Naive B cell (primary cell): ENCODE results near the gene LHFPL6. TPM values are rescaled to one million over a fixed set of nuclear protein-coding genes. Genes with fewer than 3 reads are reported as not detected.

Experiments used
- ATAC-seq, 2 donors: fragments of 150-1000 bp; cut with Tn5 transposase; 2 replicates each; pipeline ENCODE4 v1.10.0; 2021; ENCODE audit warnings: low read depth in 2 of 2, mild to moderate bottlenecking in 2 of 2, moderate library complexity in 2 of 2
- DNase-seq: peaks from one replicate; pipeline ENCODE4 v3.0.0; 2022
- H3K27ac Mint-ChIP-seq, 6 donors: one replicate each; pipeline ENCODE4 v1.8.0; 2020 to 2022; ENCODE audit warnings: mild to moderate bottlenecking in 6 of 6, mixed read lengths in 6 of 6, moderate library complexity in 5 of 6, inconsistent platforms in 2 of 6
- H3K27me3 Mint-ChIP-seq, 3 donors: one replicate each; pipeline ENCODE4 v1.8.0; 2021 to 2022; ENCODE audit warnings: mixed read lengths in 3 of 3, mild to moderate bottlenecking in 1 of 3
- H3K36me3 Mint-ChIP-seq, 2 donors: one replicate each; pipeline ENCODE4 v1.8.0; 2020 to 2022; ENCODE audit warnings: mixed read lengths in 2 of 2, inconsistent platforms in 1 of 2, mild to moderate bottlenecking in 1 of 2
- H3K4me1 Mint-ChIP-seq, 3 donors: one replicate each; pipeline ENCODE4 v1.8.0; 2020 to 2022; ENCODE audit warnings: mixed read lengths in 3 of 3, inconsistent platforms in 1 of 3, mild to moderate bottlenecking in 1 of 3, moderate library complexity in 1 of 3
- H3K4me3 Mint-ChIP-seq, 8 donors: one replicate each; pipeline ENCODE4 v1.8.0; 2020 to 2022; ENCODE audit warnings: mild to moderate bottlenecking in 8 of 8, mixed read lengths in 8 of 8, moderate library complexity in 8 of 8, inconsistent platforms in 2 of 8
- H3K9me3 Mint-ChIP-seq, 7 donors: one replicate each; pipeline ENCODE4 v1.8.0; 2020 to 2022; ENCODE audit warnings: mixed read lengths in 7 of 7, mild to moderate bottlenecking in 5 of 7, inconsistent platforms in 2 of 7, moderate library complexity in 1 of 7
- polyA plus RNA-seq, 6 donors: library from polyadenylated mRNA; unstranded; fragments of 300-500 nt; fragmentation: Illumina TruSeq; gene quantifications; one replicate each; pipeline ENCODE4 v1.2.3, GENCODE V29; 2021; ENCODE audit warnings: low read depth in 6 of 6

LHFPL6 gene
- polyA plus RNA-seq, 6 donors from 2014 or later, result 0.12 to 0.25 (median 0.16) TPM; not detected in 2

- Mint-ChIP-seq H3K36me3 (peaks cover 0 to 5% of the 10 kb centered on the region in 2 donors), H3K27ac (no peak overlapping the region), H3K4me3 (no peak overlapping the region), H3K4me1 (no peaks in the 10 kb centered on the region), H3K9me3 (peaks cover 6 to 36% (median 11%) of the 10 kb centered on the region in 7 donors), H3K27me3 (peaks cover 0 to 9% (median 6%) of the 10 kb centered on the region in 3 donors)
- no peak for DNase-seq
- no peak for ATAC-seq
Measured at GRCh38 chr13:39330504-39330903, 272.5 kb downstream of the LHFPL6 start.

- ATAC-seq (no peak), DNase-seq (no peak)
- no peak overlapping the region for H3K27ac Mint-ChIP-seq
- H3K4me3 Mint-ChIP-seq, result no peak overlapping the region
- H3K9me3 Mint-ChIP-seq, result peaks cover 6 to 36% (median 11%) of the 10 kb centered on the region in 7 donors
- H3K36me3 Mint-ChIP-seq, result peaks cover 0 to 5% of the 10 kb centered on the region in 2 donors
- no peaks in the 10 kb centered on the region for H3K4me1 Mint-ChIP-seq
- H3K27me3 Mint-ChIP-seq, result peaks cover 0 to 9% (median 6%) of the 10 kb centered on the region in 3 donors
Measured at GRCh38 chr13:39329182-39329639, 273.8 kb downstream of the LHFPL6 start.

- peaks cover 0 to 9% (median 6%) of the 10 kb centered on the region in 3 donors for H3K27me3 Mint-ChIP-seq
- no peaks in the 10 kb centered on the region for H3K4me1 Mint-ChIP-seq
- ATAC-seq (no peak), DNase-seq (no peak)
- peaks cover 0 to 17% (median 3%) of the 10 kb centered on the region in 7 donors for H3K9me3 Mint-ChIP-seq
- no peak overlapping the region for H3K27ac Mint-ChIP-seq
- no peak overlapping the region for H3K4me3 Mint-ChIP-seq
- H3K36me3 Mint-ChIP-seq, result peaks cover 0 to under 1% of the 10 kb centered on the region in 2 donors
Measured at GRCh38 chr13:39327172-39327479, 275.9 kb downstream of the LHFPL6 start.

GRCh38 chr13:39326469-39327171 is 276.4 kb downstream of the LHFPL6 start:
- ATAC-seq (no peak), DNase-seq (no peak)
- Mint-ChIP-seq H3K4me1 (no peaks in the 10 kb centered on the region), H3K27me3 (peaks cover 0 to 9% (median 6%) of the 10 kb centered on the region in 3 donors), H3K36me3 (no peaks in the 10 kb centered on the region), H3K4me3 (no peak overlapping the region), H3K9me3 (peaks cover 0 to 15% (median 2%) of the 10 kb centered on the region in 7 donors), H3K27ac (no peak overlapping the region)

DNA sequence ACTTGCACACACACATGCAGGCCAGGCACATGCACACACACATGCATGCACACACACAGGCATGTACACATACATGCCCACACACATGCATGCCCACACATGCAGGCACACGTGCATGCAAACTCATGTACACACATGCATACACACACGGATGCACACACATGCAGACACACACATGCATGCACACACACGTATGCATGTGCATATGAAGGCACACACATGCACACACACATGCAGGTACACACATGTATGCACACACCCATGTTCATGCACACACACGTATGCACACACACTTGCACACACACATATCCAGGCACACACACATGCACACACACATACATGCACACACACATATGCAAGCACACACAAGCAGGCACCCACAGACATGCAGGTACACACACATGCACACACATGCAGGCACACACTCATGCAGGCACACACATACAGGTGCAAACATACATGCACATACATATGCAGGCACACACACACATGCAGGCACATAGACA is 278.1 kb downstream of the LHFPL6 start:
- DNase-seq (no peak), ATAC-seq (no peak)
- Mint-ChIP-seq H3K4me1 (no peaks in the 10 kb centered on the region), H3K27me3 (peaks cover 0 to 12% (median 2%) of the 10 kb centered on the region in 3 donors), H3K36me3 (no peaks in the 10 kb centered on the region), H3K9me3 (peaks cover 0 to 6% (median under 1%) of the 10 kb centered on the region in 7 donors), H3K4me3 (no peak overlapping the region), H3K27ac (no peak overlapping the region)

- no peak for ATAC-seq
- H3K4me3 Mint-ChIP-seq, result no peak overlapping the region
- no peak overlapping the region for H3K27ac Mint-ChIP-seq
- no peak for DNase-seq
- H3K27me3 Mint-ChIP-seq, result peaks cover 0 to 13% (median 10%) of the 10 kb centered on the region in 3 donors
- H3K4me1 Mint-ChIP-seq, result no peaks in the 10 kb centered on the region
- H3K36me3 Mint-ChIP-seq, result no peaks in the 10 kb centered on the region
- peaks cover 0 to 4% (median 0%) of the 10 kb centered on the region in 7 donors for H3K9me3 Mint-ChIP-seq
Measured at GRCh38 chr13:39322836-39323585, 280.0 kb downstream of the LHFPL6 start.

GRCh38 chr13:39321574-39321973 is 281.4 kb downstream of the LHFPL6 start:
- ATAC-seq, result no peak
- no peak for DNase-seq
- Mint-ChIP-seq H3K27ac (no peak overlapping the region), H3K36me3 (no peaks in the 10 kb centered on the region), H3K4me3 (no peak overlapping the region), H3K4me1 (no peaks in the 10 kb centered on the region), H3K9me3 (peaks cover 0 to 4% (median 0%) of the 10 kb centered on the region in 7 donors), H3K27me3 (peaks cover 0 to 13% (median 10%) of the 10 kb centered on the region in 3 donors)

- Mint-ChIP-seq H3K27me3 (peaks cover 0 to 14% (median 13%) of the 10 kb centered on the region in 3 donors), H3K4me1 (no peaks in the 10 kb centered on the region), H3K36me3 (no peaks in the 10 kb centered on the region), H3K4me3 (no peak overlapping the region), H3K9me3 (peaks cover 0 to 4% (median 0%) of the 10 kb centered on the region in 7 donors), H3K27ac (no peak overlapping the region)
- ATAC-seq, result no peak
- no peak for DNase-seq
Measured at GRCh38 chr13:39318161-39318560, 284.8 kb downstream of the LHFPL6 start.

DNA sequence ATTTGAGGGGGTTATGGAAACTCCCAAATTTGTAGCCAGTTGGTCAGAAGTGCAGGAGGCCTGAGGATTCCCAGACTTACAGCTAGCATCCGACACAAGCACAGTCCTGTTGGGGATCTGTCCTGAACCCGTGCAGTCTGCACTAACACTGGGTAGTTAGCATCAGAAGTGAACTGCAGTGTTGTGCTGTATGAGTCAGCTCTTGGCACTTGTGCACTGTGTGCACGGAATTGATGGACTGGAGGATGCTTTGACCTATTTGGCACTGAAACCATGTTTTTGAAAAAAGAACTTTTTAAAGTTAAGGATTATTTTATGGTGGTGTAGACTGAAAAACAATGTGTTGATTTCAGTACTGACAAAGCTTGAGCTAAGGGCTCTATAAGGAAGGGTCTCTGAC is 285.7 kb downstream of the LHFPL6 start:
- Mint-ChIP-seq H3K27me3 (peaks cover 0 to 14% (median 13%) of the 10 kb centered on the region in 3 donors), H3K36me3 (no peaks in the 10 kb centered on the region), H3K9me3 (peaks cover 0 to 4% (median 0%) of the 10 kb centered on the region in 7 donors), H3K4me1 (no peaks in the 10 kb centered on the region), H3K27ac (no peak overlapping the region), H3K4me3 (no peak overlapping the region)
- DNase-seq (no peak), ATAC-seq (no peak)

DNA sequence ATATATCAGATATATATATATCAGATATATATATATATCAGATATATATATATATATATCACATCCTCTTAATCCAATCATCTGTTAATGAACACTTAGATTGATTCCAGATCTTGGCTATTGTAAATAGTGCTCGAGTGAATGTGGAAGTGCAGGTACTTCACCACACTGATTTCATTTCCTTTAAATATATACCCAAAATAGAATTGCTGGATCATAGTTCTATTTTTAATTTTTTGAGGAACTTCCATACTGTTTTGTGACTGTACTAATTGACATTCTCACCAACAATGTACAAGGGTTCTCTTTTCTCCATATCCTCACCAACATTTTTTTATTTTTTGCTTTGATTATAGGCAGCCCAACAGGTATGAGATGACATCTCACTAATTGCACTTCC is 287.2 kb downstream of the LHFPL6 start:
- ATAC-seq (no peak), DNase-seq (no peak)
- H3K27ac Mint-ChIP-seq, result no peak overlapping the region

GRCh38 chr13:39313721-39314120 is 289.3 kb downstream of the LHFPL6 start:
- no peaks in the 10 kb centered on the region for H3K36me3 Mint-ChIP-seq
- H3K27me3 Mint-ChIP-seq, result peaks cover 0 to 4% (median 0%) of the 10 kb centered on the region in 3 donors
- no peak overlapping the region for H3K27ac Mint-ChIP-seq
- H3K9me3 Mint-ChIP-seq, result no peaks in the 10 kb centered on the region
- no peaks in the 10 kb centered on the region for H3K4me1 Mint-ChIP-seq
- DNase-seq, result no peak
- no peak overlapping the region for H3K4me3 Mint-ChIP-seq
- ATAC-seq, result no peak

More for the DNA sequence above, 287.2 kb downstream of the LHFPL6 start:
- Mint-ChIP-seq H3K4me1 (no peaks in the 10 kb centered on the region), H3K4me3 (no peak overlapping the region), H3K9me3 (peaks cover 0 to 4% (median 0%) of the 10 kb centered on the region in 7 donors), H3K36me3 (no peaks in the 10 kb centered on the region), H3K27me3 (peaks cover 0 to 13% (median 8%) of the 10 kb centered on the region in 3 donors)

GRCh38 chr13:39312596-39312995 is 290.4 kb downstream of the LHFPL6 start:
- peaks cover 0 to 4% (median 0%) of the 10 kb centered on the region in 3 donors for H3K27me3 Mint-ChIP-seq
- no peak overlapping the region for H3K27ac Mint-ChIP-seq
- H3K9me3 Mint-ChIP-seq, result no peaks in the 10 kb centered on the region
- H3K4me3 Mint-ChIP-seq, result no peak overlapping the region
- no peak for DNase-seq
- no peaks in the 10 kb centered on the region for H3K36me3 Mint-ChIP-seq
- no peaks in the 10 kb centered on the region for H3K4me1 Mint-ChIP-seq
- ATAC-seq, result no peak

DNA sequence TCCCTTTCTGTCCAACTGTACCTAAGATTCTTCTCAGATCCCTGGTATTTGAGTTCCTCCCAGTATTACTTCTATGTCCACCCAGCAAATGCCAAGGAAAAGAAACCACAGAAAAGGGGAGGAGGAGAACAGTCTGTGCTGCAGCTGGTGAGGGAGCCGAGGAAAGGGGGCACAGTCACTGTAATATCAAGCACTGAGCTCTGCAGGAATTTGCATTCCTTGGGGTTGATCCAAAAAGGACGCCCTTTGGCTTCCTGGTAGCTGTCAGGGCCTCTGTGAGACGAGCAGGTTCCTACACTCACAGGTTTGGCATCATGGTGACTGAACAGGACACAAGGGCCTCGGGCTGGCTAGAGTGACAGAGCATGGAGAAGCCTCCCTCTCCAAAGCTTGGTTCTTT is 291.4 kb downstream of the LHFPL6 start:
- Mint-ChIP-seq H3K27me3 (peaks cover 0 to 9% (median 0%) of the 10 kb centered on the region in 3 donors), H3K4me3 (no peak overlapping the region)

More for the DNA sequence above, 291.4 kb downstream of the LHFPL6 start:
- peaks cover 0 to 9% (median 0%) of the 10 kb centered on the region in 7 donors for H3K9me3 Mint-ChIP-seq
- DNase-seq, result no peak
- peaks cover 0 to 4% (median 0%) of the 10 kb centered on the region in 3 donors for H3K4me1 Mint-ChIP-seq
- ATAC-seq, result no peak
- H3K36me3 Mint-ChIP-seq, result no peaks in the 10 kb centered on the region
- no peak overlapping the region for H3K27ac Mint-ChIP-seq
